SK-N-SH treated with all-trans-retinoic acid at 6 μM for 48 hours (cell line): Measurements from ENCODE around the gene OR11H7.

ENCODE experiments used
- ARNTL ChIP-seq: fragments of 450-650 bp; formaldehyde crosslinking; IDR thresholded peaks from 2 replicates; pipeline ENCODE4 v1.5.0; 2020; ENCODE audit warnings: low read depth, mild to moderate bottlenecking, moderate library complexity, borderline replicate concordance
- BACH2 ChIP-seq: fragments of 250-450 bp; sonication (Bioruptor Pico); IDR thresholded peaks from 2 replicates; pipeline ENCODE4 v1.9.0; 2021; ENCODE audit warnings: mild to moderate bottlenecking, borderline replicate concordance
- CREB5 ChIP-seq: fragments of 250-450 bp; sonication (Bioruptor Pico); IDR thresholded peaks from 2 replicates; pipeline ENCODE4 v1.5.1; 2020; ENCODE audit warnings: low read depth, mild to moderate bottlenecking, moderate library complexity
- CSDC2 ChIP-seq: fragments of 250-450 bp; sonication (Bioruptor Pico); IDR thresholded peaks from 2 replicates; pipeline ENCODE4 v1.5.0; 2020; ENCODE audit warnings: mild to moderate bottlenecking, moderate library complexity
- CSRNP3 ChIP-seq: fragments of 250-450 bp; sonication (Bioruptor Pico); IDR thresholded peaks from 2 replicates; pipeline ENCODE4 v1.5.1; 2021; ENCODE audit warnings: mild to moderate bottlenecking, moderate library complexity
- ESRRG ChIP-seq: fragments of 250-450 bp; sonication (Bioruptor Pico); IDR thresholded peaks from 2 replicates; pipeline ENCODE4 v1.6.1; 2021; ENCODE audit warnings: mild to moderate bottlenecking
- ISL1 ChIP-seq: fragments of 250-450 bp; sonication (Bioruptor Pico); IDR thresholded peaks from 2 replicates; pipeline ENCODE4 v2.1.2; 2022; ENCODE audit warnings: mild to moderate bottlenecking, moderate library complexity
- PATZ1 ChIP-seq: fragments of 250-450 bp; sonication (Bioruptor Pico); IDR thresholded peaks from 2 replicates; pipeline ENCODE4 v1.8.0; 2020; ENCODE audit warnings: mild to moderate bottlenecking, moderate library complexity, borderline replicate concordance
- RARB ChIP-seq: fragments of 250-450 bp; sonication (Bioruptor Pico); IDR thresholded peaks from 2 replicates; pipeline ENCODE4 v1.8.0; 2021; ENCODE audit warnings: mild to moderate bottlenecking, moderate library complexity
- TSHZ2 ChIP-seq: fragments of 250-450 bp; sonication (Bioruptor Pico); IDR thresholded peaks from 2 replicates; pipeline ENCODE4 v1.5.0; 2020; ENCODE audit warnings: mild to moderate bottlenecking, moderate library complexity
- ZFP3 ChIP-seq: fragments of 250-450 bp; sonication (Bioruptor Pico); IDR thresholded peaks from 2 replicates; pipeline ENCODE4 v1.5.0; 2020; ENCODE audit warnings: mild to moderate bottlenecking, moderate library complexity
- ZFP30 ChIP-seq: fragments of 450-650 bp; formaldehyde crosslinking; IDR thresholded peaks from 2 replicates; pipeline ENCODE4 v1.5.0; 2022; ENCODE audit warnings: mild to moderate bottlenecking, moderate library complexity
- ZNF565 ChIP-seq: fragments of 450-650 bp; formaldehyde crosslinking; conservative IDR thresholded peaks from 2 replicates; pipeline ENCODE4 v1.5.0; 2020; ENCODE audit warnings: low read depth, mild to moderate bottlenecking, moderate library complexity
- ZNF70 ChIP-seq: fragments of 450-650 bp; formaldehyde crosslinking; IDR thresholded peaks from 2 replicates; pipeline ENCODE4 v1.5.0; 2020; ENCODE audit warnings: mild to moderate bottlenecking, moderate library complexity

GRCh38 chr14:20209595-20209994, 19.2 kb upstream of the OR11H7 start:
- TF ChIP-seq ESRRG (CRISPR knock-in tag) (no peak), CREB5 (no peak), BACH2 (CRISPR knock-in tag) (no peak), ZFP3 (CRISPR knock-in tag) (no peak), CSRNP3 (CRISPR knock-in tag) (no peak), CSDC2 (CRISPR knock-in tag) (no peak), PATZ1 (CRISPR knock-in tag) (no peak), ARNTL (no peak), RARB (CRISPR knock-in tag) (no peak), ZNF565 (CRISPR knock-in tag) (no peak), ZFP30 (CRISPR knock-in tag) (no peak), ISL1 (CRISPR knock-in tag) (no peak), ZNF70 (CRISPR knock-in tag) (no peak), TSHZ2 (no peak)
